ENCODE results near the gene PHACTR3. TPM values are rescaled to one million over a fixed set of nuclear protein-coding genes. Genes with fewer than 3 reads are reported as not detected.

Gene PHACTR3
- total and polyA plus RNA-seq, 2 donors (not counting 3 experiments of a cell fraction or from before 2014, with no cell fraction given) = not detected

DNA sequence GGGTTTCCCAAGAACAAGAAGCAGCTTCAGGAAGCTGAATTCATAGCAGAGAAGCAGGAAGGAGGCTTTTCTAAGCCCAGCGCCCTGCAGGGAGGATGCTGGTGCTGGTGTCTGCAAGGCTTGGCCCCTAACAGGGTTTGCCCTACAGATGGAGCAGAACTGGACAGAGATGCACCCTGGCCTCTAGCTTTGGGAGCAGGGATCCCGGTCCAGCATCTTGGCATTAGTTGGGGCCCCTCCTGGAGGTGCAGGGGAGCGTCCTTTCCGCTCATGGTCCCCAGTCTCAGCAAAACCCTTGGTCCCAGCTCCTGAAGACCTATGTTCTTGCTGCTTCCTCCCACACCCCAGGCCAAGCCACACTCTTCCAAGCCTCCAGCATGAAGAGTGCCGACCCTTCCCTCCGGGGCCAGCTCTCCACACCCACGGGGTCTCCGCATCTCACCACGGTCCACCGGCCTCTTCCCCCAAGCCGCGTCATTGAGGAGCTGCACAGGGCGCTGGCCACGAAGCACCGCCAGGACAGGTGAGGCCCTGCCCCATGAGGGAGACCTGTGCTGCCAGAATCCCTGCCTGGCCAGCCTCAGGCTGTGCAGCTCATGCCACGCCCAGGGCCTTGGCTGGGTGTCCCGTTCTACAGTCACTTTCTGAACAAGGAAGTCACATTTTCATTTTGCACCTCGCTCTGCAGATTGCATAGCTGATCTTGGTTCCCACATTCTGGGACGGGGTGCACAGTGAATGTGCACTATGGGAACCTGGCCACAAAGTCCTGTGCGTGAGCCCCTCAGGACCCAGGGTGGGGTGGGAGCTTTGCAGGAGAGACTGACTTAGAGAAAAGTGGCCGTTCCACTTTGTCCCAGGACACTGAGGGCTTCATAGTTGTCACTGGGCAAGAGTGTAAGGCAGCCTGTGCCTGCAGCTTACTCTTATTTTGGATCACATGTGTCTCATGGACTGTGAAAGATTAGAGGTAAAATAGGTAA is 168.9 kb downstream of the PHACTR3 start:
- Histone ChIP-seq H3K36me3 (ENCODE audit: control insufficient read depth in 2 of 2, extremely low read depth in 1 of 2, insufficient read depth in 2 of 2, low read length in 2 of 2) (no peaks in the 10 kb centered on the region), H3K9me1 (replicated peaks; ENCODE audit: control insufficient read depth, extremely low read depth, insufficient read depth, low read length) (no peaks in the 10 kb centered on the region), H3K27ac (ENCODE audit: insufficient read depth, low read depth, low read length) (no peak overlapping the region), H3K4me3 (replicated peaks in 1 of 3; ENCODE audit: insufficient read depth in 1 of 3, low read depth in 1 of 3, low read length in 3 of 3) (no peak overlapping the region), H4K20me1 (replicated peaks; ENCODE audit: control insufficient read depth, extremely low read depth, insufficient read depth, low read length) (no peaks in the 10 kb centered on the region), H3K27me3 (ENCODE audit: control insufficient read depth in 2 of 2, insufficient read depth in 2 of 2, low read length in 2 of 2) (no peaks in the 10 kb centered on the region), H3K9me3 (replicated peaks; ENCODE audit: control insufficient read depth, insufficient read depth, low read length) (no peaks in the 10 kb centered on the region), H2AFZ (ENCODE audit: low read depth, low read length) (no peak overlapping the region), H3K4me1 (ENCODE audit: control insufficient read depth, extremely low read depth, insufficient read depth, low read length) (no peaks in the 10 kb centered on the region), H3K9ac (replicated peaks; ENCODE audit: extremely low read depth, insufficient read depth, low read length) (no peak overlapping the region), H3K4me2 (ENCODE audit: insufficient read depth, low read length) (no peak overlapping the region), H3K79me2 (ENCODE audit: control insufficient read depth, insufficient read depth, low read length) (no peaks in the 10 kb centered on the region)
- intact Hi-C loops (cut with micrococcal nuclease) (no loop called here), dilution Hi-C loops (cut with MboI; ENCODE audit: extremely low pct_ligation_motif_present, low sequenced_read_pairs) (no loop called here)
- POLR2A ChIA-PET = no interaction called here
- TF ChIP-seq CTCF (IDR thresholded peaks at IDR 0.05; ENCODE audit: extremely low read depth in 1 of 2, insufficient read depth in 1 of 2, low read depth in 1 of 2, low read length in 2 of 2) (no peak), POLR2AphosphoS5 (IDR thresholded peaks at IDR 0.05; ENCODE audit: insufficient read depth, low read depth, low read length) (no peak), MYC (IDR thresholded peaks at IDR 0.05; ENCODE audit: low read depth, low read length) (no peak), GATA2 (IDR thresholded peaks at IDR 0.05; ENCODE audit: insufficient read depth, insufficient read length, low read depth, low read length) (no peak), POLR2A (IDR thresholded peaks at IDR 0.05; ENCODE audit: low read depth, low read length) (no peak), FOS (IDR thresholded peaks at IDR 0.05; ENCODE audit: borderline replicate concordance, insufficient read depth, low read length) (no peak), JUN (IDR thresholded peaks at IDR 0.05; ENCODE audit: borderline replicate concordance, insufficient read depth, insufficient read length, low read depth) (no peak), EZH2 (IDR thresholded peaks at IDR 0.05; ENCODE audit: borderline replicate concordance, low read depth, low read length, severe bottlenecking) (no peak)
- TF ChIP-seq, protein P1, sequence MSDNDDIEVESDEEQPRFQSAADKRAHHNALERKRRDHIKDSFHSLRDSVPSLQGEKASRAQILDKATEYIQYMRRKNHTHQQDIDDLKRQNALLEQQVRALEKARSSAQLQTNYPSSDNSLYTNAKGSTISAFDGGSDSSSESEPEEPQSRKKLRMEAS (IDR thresholded peaks at IDR 0.05; ENCODE audit: insufficient read depth, insufficient read length) = no peak
- DNase-seq (ENCODE audit: low read depth, low spot score) = no peak
- CTCF ChIA-PET = no interaction called here
- no peak for FAIRE-seq
- BruUV-seq (replicated peaks) = no TSS peak
